ENCODE results near the gene RGPD6.
"Not testable (repeated sequence)": the region's sequence is repeated elsewhere in the genome, so short reads cannot be mapped to it uniquely, and the experiment has no call there.

Gene RGPD6

GRCh38 chr2:110576763-110577416 is at the start of gene RGPD6:
Gene RGPD6 (minus strand): TSS chr2:110577222. CDS start chr2:110577024, 198 bp downstream.
- DNase-seq = not testable (repeated sequence)

- not testable (repeated sequence) for DNase-seq
Measured at GRCh38 chr2:110619326-110619939, 42.4 kb upstream of the RGPD6 start.

- not testable (repeated sequence) for DNase-seq
Measured at GRCh38 chr2:110613927-110614326, 36.9 kb upstream of the RGPD6 start.

- not testable (repeated sequence) for DNase-seq
Measured at GRCh38 chr2:110610613-110611250, 33.7 kb upstream of the RGPD6 start.

DNA sequence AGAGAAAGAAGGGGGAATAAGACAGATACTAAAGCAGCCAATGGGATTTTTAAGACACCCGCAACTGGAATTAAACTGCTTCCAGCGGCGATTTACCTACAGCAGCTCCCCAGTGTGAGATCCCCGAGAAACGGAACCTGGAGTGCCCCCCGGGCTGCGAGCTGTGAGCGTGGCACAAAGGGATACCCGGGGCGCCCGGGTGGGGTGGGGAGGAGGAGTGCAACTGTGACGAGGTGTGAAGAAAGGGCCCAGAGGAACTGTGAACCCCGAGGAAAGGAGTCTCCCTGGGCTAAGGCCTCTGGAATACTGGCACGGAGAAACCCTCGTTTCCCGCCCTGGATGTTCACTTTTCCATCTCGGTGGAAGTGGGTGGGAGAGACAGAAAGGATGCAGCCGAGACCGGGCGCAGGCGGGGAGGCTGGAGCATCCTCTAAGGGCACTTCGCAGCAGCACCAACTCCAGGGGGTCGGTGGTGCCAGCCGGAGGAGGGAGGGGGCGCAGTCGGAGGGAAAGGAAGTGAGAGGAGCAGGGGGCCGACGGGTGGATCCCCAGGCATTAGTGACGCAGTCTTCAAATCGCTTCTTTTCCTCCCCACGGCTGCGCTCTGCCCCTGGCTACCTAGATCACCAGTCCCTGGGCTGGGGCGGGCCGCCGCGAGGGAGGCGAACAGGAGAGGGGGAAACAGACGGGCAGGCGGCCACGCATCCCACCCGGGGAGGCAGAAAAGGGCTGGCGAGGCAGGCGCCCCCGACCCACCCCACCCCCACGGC is 33.0 kb upstream of the RGPD6 start:
- DNase-seq = not testable (repeated sequence)

DNA sequence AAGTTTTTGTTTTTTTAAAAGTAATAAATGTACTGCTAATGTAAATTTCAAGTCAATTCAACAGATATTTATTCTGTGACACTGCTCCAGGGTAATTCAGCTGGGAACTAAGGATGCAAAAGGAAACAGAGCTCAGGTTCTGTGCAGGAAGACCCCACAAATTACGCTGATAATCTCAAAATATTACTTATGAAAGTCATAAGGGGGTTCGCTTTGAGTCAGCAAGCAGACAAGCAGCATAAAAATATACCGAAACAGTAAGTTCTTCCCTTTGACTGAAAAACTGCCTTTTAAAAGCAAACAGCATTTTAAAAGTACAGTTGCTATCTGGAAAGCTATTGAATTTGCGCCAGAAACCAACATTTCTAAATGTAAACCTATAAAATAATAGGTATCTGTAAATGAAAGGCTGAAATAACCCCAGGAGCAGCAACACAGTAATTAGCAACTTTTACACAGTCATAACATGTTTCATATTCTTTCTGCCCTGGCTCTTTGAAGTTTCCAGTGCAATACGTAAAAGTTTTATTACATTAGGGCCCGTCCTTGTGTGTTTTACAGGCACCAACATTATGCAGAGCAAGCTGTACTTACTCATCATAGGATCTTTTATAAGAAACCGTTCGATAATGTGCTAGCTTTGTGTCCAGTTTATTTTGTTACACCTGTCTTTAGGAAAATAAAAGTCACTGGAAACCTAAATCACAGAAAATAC is 31.9 kb upstream of the RGPD6 start:
- DNase-seq = not testable (repeated sequence)

DNA sequence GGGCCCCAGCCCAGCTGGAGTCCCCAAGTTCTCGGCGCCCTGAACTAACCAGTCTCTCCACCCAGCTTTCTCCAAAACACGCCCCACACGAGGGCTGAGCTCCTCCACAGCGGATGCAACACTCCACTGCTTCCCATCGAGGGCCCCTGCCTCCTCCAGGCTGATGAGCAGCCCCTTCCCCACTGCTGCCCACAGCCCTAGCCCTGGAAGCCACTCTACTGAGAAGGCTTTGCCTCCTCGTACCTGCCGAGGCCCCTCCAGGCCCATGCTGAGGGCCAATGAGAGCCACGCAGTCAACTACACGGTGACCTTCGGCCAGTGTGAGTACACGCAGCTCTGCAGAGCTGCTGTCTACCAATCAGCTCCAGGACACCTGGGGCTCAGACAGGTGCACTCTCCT is 28.0 kb upstream of the RGPD6 start:
- DNase-seq = not testable (repeated sequence)

DNA sequence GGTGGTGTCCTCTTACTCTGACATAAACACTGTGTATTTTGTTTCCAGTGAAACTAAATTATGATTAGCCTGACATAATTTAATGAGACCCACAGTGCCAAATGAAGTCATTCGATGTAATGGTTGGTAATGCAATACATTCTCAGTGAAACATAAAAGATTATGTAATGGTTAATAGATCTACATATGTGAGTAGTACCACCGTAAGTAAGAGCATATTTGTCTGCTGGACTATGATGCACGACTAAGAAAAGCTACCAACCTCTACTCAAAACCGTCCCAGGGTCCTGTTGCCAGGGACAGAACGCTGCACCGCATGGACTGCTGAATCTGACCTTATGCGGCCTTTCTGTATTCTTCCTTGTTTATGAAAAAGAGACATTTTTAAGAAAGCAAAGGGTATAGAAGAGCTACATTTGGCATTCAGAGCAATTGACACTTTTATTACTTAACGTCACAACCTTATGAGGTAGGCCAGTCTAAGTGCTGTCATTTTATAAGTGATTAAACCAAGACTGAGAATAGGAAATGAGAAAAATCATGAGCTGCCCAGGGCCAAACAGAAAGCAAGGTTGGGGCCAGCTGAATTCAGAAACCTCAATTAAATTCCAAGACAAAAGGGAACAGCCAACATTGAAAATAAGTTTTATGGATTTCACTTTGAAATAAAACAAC is 27.0 kb upstream of the RGPD6 start:
- DNase-seq = not testable (repeated sequence)

- not testable (repeated sequence) for DNase-seq
Measured at GRCh38 chr2:110602139-110602538, 25.1 kb upstream of the RGPD6 start.

- DNase-seq = not testable (repeated sequence)
Measured at GRCh38 chr2:110591973-110592372, 15.0 kb upstream of the RGPD6 start.

GRCh38 chr2:110589677-110590330 is 12.8 kb upstream of the RGPD6 start:
- not testable (repeated sequence) for DNase-seq

- not testable (repeated sequence) for DNase-seq
Measured at GRCh38 chr2:110588520-110588919, 11.5 kb upstream of the RGPD6 start.

DNA sequence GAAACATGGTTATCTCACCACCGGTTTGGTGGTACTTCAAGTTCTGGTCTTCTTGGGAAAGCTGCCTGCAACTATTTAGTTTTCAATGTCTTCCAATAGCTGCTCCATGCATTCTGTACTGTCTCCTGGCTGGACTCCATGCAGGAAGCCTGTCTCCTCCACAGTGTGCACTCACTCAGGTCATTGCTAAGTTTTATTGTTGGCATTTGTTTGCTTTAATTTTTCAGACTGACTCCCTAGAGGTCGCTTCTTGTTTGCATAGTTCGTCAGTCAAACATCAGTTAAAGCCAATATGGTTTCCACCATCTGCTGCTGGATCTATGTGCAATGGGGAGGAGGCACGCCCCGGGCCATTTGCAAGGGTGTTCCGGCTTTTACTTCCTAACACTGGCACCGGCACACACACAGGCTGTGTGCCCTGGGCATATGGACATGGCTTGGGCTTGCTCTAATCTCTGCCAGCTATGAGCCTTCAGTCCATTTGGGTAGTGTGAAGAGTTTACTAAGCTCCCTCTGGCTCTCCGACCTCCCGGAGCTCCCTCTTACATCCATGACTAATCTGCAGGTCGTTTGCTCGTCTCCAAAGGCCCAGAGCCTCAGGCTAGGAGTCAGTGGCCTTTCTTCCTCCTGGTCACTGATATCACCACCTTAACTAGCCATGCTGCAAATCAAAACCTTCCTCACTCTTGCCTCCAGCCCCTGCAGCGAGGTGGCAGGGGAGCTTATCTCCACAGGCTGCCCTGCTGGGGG is 2.4 kb upstream of the RGPD6 start:
- DNase-seq = not testable (repeated sequence)

- DNase-seq = not testable (repeated sequence)
Measured at GRCh38 chr2:110578429-110578828, 1.4 kb upstream of the RGPD6 start.

DNA sequence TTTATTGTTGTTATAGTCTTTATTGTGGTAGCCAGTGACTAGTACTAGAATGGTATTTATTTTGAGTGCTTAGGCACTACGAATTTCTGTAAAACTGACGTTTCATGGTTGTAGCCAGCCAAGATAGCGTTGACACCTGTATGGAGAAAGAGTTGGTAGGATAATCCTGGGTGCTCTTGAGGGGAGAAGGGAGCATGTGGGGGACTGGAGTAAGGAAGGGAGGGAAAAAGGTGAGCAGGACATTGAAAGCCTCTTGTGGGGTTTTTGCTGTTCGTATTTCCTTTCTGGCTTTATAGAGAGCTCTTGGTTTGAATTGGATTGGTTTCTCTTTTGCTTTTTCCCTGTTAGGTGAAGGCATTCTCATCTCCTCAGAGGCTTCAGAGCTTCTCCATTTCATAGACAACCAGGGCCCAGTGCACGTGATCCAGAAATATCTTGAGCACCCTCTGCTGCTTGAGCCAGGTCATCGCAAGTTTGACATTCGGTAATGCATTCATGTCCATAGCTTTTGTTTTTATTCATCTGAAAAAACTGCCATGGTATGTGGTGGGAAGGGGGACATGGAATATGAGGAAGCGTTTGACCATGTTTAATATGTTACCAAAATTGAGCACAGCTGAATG is 77.2 kb downstream of the RGPD6 start:
- DNase-seq = not testable (repeated sequence)

- not testable (repeated sequence) for DNase-seq
Measured at GRCh38 chr2:110496027-110496426, 81.0 kb downstream of the RGPD6 start.

DNA sequence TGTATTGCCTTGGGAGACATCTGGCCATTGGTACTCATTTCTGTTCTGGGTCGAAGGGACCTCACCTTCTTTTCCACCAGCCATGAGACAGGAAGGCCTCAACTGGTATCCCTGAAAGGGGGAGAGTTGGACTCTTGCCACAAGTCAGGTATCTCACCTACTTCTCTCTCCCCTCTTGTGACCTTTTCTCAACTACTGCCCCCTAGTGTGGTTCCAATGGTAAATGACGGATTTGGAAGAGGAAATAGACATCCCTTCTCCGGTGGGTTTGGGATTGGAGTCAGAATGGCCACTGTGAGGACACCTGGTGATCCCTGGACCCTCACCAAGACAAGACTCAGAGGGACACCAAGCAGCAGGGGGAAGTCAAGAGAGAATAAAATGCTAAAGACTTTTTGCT is 82.5 kb downstream of the RGPD6 start:
- not testable (repeated sequence) for DNase-seq

DNA sequence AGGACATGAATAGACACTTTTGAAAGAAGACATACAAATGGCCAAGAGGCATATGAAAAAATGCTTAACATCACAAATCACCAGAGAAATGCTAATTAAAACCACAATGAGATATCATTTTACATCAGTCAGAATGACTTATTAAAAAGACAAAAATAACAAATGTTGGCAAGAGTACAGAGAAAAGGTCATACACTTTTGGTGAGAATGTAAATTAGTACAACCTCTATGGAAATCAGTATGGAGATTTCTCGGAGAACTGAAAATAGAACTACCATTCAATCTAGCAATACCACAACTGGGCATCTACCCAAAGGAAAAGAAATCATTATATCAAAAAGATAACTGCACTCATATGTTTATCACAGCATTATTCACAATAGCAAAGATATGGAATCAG is 88.0 kb downstream of the RGPD6 start:
- not testable (repeated sequence) for DNase-seq

DNA sequence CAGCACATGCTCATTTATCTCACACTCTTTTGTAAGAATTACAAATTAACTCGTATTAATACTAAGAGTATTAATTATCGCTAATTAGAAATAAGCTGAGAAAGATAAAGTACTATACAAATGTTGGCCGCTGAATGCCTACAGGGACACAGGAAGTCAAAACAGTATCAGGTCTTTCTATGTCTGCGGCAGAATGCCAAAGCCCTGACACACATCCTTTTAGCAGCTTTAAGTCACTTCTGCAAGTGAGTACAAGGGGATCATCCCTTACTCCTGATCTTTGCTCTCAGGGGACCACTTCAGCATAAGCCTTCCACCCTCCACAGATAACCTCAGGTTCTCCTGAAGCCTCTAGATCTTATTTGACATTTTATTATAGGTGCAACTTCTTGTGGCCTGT is 94.3 kb downstream of the RGPD6 start:
- DNase-seq = not testable (repeated sequence)

DNA sequence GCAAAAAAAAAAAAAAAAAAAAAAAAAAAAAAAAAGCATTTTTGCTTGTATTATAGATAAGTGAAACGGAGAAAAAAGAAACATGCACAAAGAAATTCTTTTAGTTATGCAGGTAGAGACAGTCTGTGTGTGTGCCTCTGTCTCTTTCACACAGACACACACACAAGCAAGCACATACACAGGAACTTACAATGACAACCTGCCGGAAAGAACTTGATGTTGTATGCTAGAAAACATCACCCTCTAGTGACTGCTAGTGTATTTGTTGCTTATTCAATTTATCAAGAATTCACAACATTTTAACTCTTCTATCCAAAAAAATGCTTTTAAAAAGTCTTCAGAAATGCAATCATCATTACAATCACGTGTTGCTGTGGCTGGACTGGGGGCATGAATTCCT is 95.8 kb downstream of the RGPD6 start:
- not testable (repeated sequence) for DNase-seq

Data from GF-D8 (cell line).